ENCODE measurements around the gene RTCB.

- TF ChIP-seq MAX (IDR thresholded peaks at IDR 0.05; ENCODE audit: low read depth), result no peak
- no peak for TF ChIP-seq PBX3 (IDR thresholded peaks at IDR 0.05)
- no peak for TF ChIP-seq EP300 (IDR thresholded peaks at IDR 0.05; ENCODE audit: borderline replicate concordance in 1 of 2, low read depth in 1 of 2, low read length in 1 of 2)
- no peak for TF ChIP-seq TEAD4 (IDR thresholded peaks at IDR 0.05; ENCODE audit: borderline replicate concordance, insufficient read depth)
- no peak for TF ChIP-seq ZBTB33 (IDR thresholded peaks at IDR 0.05; ENCODE audit: borderline replicate concordance, low read depth)
- no peak for TF ChIP-seq REST (IDR thresholded peaks at IDR 0.05; ENCODE audit: low read depth, low read length)
These were observed 50.8 kb downstream of the RTCB start for GRCh38 chr22:32361257-32361656.
